ENCODE data around the gene ZBTB16.

DNA sequence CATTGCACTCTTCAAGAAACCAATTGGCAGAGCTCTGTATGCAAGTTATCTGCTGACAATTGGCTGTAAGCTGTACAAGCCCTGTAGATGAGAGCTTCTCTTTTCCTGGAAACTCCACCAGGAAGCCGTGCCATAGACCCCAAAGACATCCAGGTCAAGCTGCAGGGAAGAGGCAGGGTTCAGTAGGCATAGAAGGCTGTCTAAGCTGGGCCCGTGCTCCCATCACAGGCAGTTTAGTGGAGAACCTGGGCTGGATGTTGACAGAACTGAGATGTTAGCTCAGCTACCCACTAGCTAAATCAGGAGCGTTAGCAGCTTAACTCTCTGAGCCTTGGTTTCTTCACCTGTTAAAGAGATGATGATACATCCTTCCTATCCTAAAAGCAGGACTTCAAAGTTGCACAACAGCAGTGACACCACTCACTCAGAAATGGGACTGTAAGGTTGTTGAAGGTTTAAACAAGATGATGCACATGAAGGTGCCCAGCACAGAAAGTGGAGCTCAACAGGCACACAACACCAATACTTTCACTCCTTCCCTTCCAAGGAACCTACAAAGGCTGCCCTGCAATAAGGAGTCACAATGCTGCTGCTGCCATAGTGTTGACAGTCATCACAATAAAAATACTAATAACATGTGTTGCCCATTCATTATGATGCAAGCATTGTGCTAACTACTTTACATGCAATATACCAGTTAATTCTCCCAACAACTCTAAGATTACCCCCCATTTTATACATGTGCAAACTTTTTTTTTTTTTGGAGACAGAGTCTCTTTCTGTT is 115.4 kb downstream of the ZBTB16 start:
- TF ChIP-seq POLR2A (IDR thresholded peaks at IDR 0.05) = no peak
- TF ChIP-seq, protein P1, sequence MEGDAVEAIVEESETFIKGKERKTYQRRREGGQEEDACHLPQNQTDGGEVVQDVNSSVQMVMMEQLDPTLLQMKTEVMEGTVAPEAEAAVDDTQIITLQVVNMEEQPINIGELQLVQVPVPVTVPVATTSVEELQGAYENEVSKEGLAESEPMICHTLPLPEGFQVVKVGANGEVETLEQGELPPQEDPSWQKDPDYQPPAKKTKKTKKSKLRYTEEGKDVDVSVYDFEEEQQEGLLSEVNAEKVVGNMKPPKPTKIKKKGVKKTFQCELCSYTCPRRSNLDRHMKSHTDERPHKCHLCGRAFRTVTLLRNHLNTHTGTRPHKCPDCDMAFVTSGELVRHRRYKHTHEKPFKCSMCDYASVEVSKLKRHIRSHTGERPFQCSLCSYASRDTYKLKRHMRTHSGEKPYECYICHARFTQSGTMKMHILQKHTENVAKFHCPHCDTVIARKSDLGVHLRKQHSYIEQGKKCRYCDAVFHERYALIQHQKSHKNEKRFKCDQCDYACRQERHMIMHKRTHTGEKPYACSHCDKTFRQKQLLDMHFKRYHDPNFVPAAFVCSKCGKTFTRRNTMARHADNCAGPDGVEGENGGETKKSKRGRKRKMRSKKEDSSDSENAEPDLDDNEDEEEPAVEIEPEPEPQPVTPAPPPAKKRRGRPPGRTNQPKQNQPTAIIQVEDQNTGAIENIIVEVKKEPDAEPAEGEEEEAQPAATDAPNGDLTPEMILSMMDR (IDR thresholded peaks at IDR 0.05) = no peak

Measured in esophagus squamous epithelium (tissue), 4 donors.